ENCODE results near the gene MPHOSPH9.

DNA sequence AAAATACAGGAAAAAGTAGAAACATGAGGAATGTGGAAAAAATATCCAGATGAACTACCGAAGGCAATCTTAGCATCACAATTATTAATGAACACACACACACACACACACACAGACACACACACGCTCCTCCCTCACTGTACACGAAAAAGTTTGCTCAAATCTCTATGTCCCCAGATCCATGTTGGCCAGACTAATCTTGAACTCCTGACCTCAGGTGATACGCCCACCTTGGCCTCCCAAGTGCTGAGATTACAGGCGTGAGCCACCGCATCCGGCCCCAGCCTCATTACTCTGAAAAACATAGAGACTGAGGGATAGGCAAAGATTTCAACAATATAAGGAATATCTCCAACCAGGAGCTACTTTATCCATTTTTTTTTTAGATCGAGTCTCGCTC, 99.2 kb downstream of the MPHOSPH9 start:
- TF ChIP-seq, protein P1, sequence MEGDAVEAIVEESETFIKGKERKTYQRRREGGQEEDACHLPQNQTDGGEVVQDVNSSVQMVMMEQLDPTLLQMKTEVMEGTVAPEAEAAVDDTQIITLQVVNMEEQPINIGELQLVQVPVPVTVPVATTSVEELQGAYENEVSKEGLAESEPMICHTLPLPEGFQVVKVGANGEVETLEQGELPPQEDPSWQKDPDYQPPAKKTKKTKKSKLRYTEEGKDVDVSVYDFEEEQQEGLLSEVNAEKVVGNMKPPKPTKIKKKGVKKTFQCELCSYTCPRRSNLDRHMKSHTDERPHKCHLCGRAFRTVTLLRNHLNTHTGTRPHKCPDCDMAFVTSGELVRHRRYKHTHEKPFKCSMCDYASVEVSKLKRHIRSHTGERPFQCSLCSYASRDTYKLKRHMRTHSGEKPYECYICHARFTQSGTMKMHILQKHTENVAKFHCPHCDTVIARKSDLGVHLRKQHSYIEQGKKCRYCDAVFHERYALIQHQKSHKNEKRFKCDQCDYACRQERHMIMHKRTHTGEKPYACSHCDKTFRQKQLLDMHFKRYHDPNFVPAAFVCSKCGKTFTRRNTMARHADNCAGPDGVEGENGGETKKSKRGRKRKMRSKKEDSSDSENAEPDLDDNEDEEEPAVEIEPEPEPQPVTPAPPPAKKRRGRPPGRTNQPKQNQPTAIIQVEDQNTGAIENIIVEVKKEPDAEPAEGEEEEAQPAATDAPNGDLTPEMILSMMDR (IDR thresholded peaks at IDR 0.05): no peak
- no peak for TF ChIP-seq EZH2phosphoT487 (IDR thresholded peaks at IDR 0.05)

All from neural progenitor cell (in vitro differentiated cells).